NCI-H2171 (cell line): ENCODE data around the gene CCDC57.

Source experiments
- DNase-seq: peaks from one replicate; lab custom pipeline; 2025; lab: John Stamatoyannopoulos, UW

The CCDC57 gene

GRCh38 chr17:82105882-82106687 lies 106.6 kb downstream of the CCDC57 start:
- peak; percentile 53 for DNase-seq

- DNase-seq, result no peak
Observed at GRCh38 chr17:82105417-82105881, 107.2 kb downstream of the CCDC57 start.

GRCh38 chr17:82104797-82105416 lies 107.7 kb downstream of the CCDC57 start:
- no peak for DNase-seq

GRCh38 chr17:82103553-82104451 lies 108.8 kb downstream of the CCDC57 start:
- no peak for DNase-seq

GRCh38 chr17:82101767-82102679 lies 110.6 kb downstream of the CCDC57 start:
- no peak for DNase-seq

- no peak for DNase-seq
Observed at GRCh38 chr17:82101301-82101715, 111.3 kb downstream of the CCDC57 start.

- DNase-seq, result no peak
Observed at GRCh38 chr17:82100502-82101298, 111.9 kb downstream of the CCDC57 start.

GRCh38 chr17:82098939-82099763 lies 113.5 kb downstream of the CCDC57 start:
- no peak for DNase-seq

GRCh38 chr17:82098169-82098938 lies 114.3 kb downstream of the CCDC57 start, which contains the start of gene FASN:
Gene FASN, minus strand, starts transcription at chr17:82098236. Its CDS starts 1,791 bp downstream, at chr17:82096445.
- DNase-seq, result peak; percentile 95

GRCh38 chr17:82097919-82098168 lies 114.8 kb downstream of the CCDC57 start:
- no peak for DNase-seq

- DNase-seq, result no peak
Observed at GRCh38 chr17:82097184-82097918, 115.3 kb downstream of the CCDC57 start.

- DNase-seq, result no peak
Observed at GRCh38 chr17:82096709-82097183, 115.9 kb downstream of the CCDC57 start.

GRCh38 chr17:82095777-82096708 lies 116.6 kb downstream of the CCDC57 start:
- no peak for DNase-seq

- no peak for DNase-seq
Observed at GRCh38 chr17:82094931-82095776, 117.5 kb downstream of the CCDC57 start.

- no peak for DNase-seq
Observed at GRCh38 chr17:82092995-82093751, 119.5 kb downstream of the CCDC57 start.
